Measurements from ENCODE around the gene GRIK4. TPM values are rescaled to one million over a fixed set of nuclear protein-coding genes. Genes with fewer than 3 reads are reported as not detected.

GRIK4 gene
- total RNA-seq, 1 experiment from 2014 or later, result not detected

- POLR2A ChIA-PET, result interaction anchor here (0.5 kb wide), 1 partner anchor 1000 kb away, joined by 5 read pairs; no protein-coding TSS in a partner anchor
- TF ChIP-seq, protein P1, sequence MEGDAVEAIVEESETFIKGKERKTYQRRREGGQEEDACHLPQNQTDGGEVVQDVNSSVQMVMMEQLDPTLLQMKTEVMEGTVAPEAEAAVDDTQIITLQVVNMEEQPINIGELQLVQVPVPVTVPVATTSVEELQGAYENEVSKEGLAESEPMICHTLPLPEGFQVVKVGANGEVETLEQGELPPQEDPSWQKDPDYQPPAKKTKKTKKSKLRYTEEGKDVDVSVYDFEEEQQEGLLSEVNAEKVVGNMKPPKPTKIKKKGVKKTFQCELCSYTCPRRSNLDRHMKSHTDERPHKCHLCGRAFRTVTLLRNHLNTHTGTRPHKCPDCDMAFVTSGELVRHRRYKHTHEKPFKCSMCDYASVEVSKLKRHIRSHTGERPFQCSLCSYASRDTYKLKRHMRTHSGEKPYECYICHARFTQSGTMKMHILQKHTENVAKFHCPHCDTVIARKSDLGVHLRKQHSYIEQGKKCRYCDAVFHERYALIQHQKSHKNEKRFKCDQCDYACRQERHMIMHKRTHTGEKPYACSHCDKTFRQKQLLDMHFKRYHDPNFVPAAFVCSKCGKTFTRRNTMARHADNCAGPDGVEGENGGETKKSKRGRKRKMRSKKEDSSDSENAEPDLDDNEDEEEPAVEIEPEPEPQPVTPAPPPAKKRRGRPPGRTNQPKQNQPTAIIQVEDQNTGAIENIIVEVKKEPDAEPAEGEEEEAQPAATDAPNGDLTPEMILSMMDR (IDR thresholded peaks at IDR 0.05; ENCODE audit: unreplicated experiment), result no peak
- no peaks in the 10 kb centered on the region for H3K36me3 Mint-ChIP-seq (ENCODE audit: insufficient read depth, unreplicated experiment)
- H3K4me1 Mint-ChIP-seq (ENCODE audit: insufficient read depth, unreplicated experiment), result peaks cover 12% of the 10 kb centered on the region
- peak; percentile 44 for DNase-seq (ENCODE audit: unreplicated experiment)
- H3K27ac Mint-ChIP-seq (ENCODE audit: low read depth, unreplicated experiment), result no peak overlapping the region
- intact Hi-C loops (cut with micrococcal nuclease), result no loop called here
- H3K27me3 Mint-ChIP-seq (ENCODE audit: insufficient read depth, unreplicated experiment), result peaks cover 11% of the 10 kb centered on the region
- CTCF ChIA-PET, result interaction anchor here (0.6 kb wide), 1 partner anchor 21 kb away, joined by 3 read pairs; no protein-coding TSS in a partner anchor
- H3K4me3 Mint-ChIP-seq (ENCODE audit: unreplicated experiment), result no peak overlapping the region
- no TSS peak for BruUV-seq (replicated peaks)
- no peaks in the 10 kb centered on the region for H3K9me3 Mint-ChIP-seq (ENCODE audit: unreplicated experiment)
These were observed 382.8 kb downstream of the GRIK4 start for GRCh38 chr11:120894202-120894985.

- no peaks in the 10 kb centered on the region for H3K9me3 Mint-ChIP-seq (ENCODE audit: unreplicated experiment)
- H3K36me3 Mint-ChIP-seq (ENCODE audit: insufficient read depth, unreplicated experiment), result no peaks in the 10 kb centered on the region
- intact Hi-C loops (cut with micrococcal nuclease), result no loop called here
- no peak overlapping the region for H3K4me3 Mint-ChIP-seq (ENCODE audit: unreplicated experiment)
- no TSS peak for BruUV-seq (replicated peaks)
- ChIA-PET CTCF (no interaction called here), POLR2A (no interaction called here)
- peaks cover 12% of the 10 kb centered on the region for H3K4me1 Mint-ChIP-seq (ENCODE audit: insufficient read depth, unreplicated experiment)
- TF ChIP-seq, protein P1 (IDR thresholded peaks at IDR 0.05; ENCODE audit: unreplicated experiment), result no peak
- H3K27ac Mint-ChIP-seq (ENCODE audit: low read depth, unreplicated experiment), result no peak overlapping the region
- DNase-seq (ENCODE audit: unreplicated experiment), result no peak
- H3K27me3 Mint-ChIP-seq (ENCODE audit: insufficient read depth, unreplicated experiment), result peaks cover 11% of the 10 kb centered on the region
These were observed 385.1 kb downstream of the GRIK4 start for GRCh38 chr11:120896687-120897086.

DNA sequence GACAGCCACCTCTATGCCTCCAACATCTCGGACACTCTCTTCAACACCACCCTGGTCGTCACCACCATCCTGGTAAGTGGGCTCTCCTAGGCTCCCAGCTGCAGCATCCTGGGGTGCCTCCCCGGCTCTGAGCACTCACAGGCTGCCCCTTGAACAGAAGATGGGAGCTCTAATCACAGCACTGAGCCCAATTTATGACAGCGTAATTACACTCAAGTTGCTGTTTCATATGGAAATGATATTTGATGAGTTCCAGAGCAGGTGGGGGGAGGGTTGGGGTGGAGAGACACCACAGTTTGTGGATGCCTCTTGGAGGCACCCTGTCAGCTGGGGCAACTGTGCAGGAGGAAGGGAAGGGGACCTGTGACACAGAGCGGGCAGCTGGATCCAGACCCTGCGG lies 387.0 kb downstream of the GRIK4 start:
- Mint-ChIP-seq H3K27me3 (ENCODE audit: insufficient read depth, unreplicated experiment) (peaks cover 11% of the 10 kb centered on the region), H3K27ac (ENCODE audit: low read depth, unreplicated experiment) (no peak overlapping the region), H3K9me3 (ENCODE audit: unreplicated experiment) (no peaks in the 10 kb centered on the region), H3K36me3 (ENCODE audit: insufficient read depth, unreplicated experiment) (no peaks in the 10 kb centered on the region), H3K4me3 (ENCODE audit: unreplicated experiment) (no peak overlapping the region), H3K4me1 (ENCODE audit: insufficient read depth, unreplicated experiment) (peaks cover 12% of the 10 kb centered on the region)
- BruUV-seq (replicated peaks), result no TSS peak
- ChIA-PET POLR2A (no interaction called here), CTCF (interaction anchor here (0.6 kb wide), 1 partner anchor 107 kb away, joined by 3 read pairs; no protein-coding TSS in a partner anchor)
- TF ChIP-seq, protein P1 (IDR thresholded peaks at IDR 0.05; ENCODE audit: unreplicated experiment), result no peak
- no peak for DNase-seq (ENCODE audit: unreplicated experiment)
- intact Hi-C loops (cut with micrococcal nuclease), result no loop called here

- peaks cover 6% of the 10 kb centered on the region for H3K4me1 Mint-ChIP-seq (ENCODE audit: insufficient read depth, unreplicated experiment)
- no peaks in the 10 kb centered on the region for H3K9me3 Mint-ChIP-seq (ENCODE audit: unreplicated experiment)
- peaks cover 11% of the 10 kb centered on the region for H3K27me3 Mint-ChIP-seq (ENCODE audit: insufficient read depth, unreplicated experiment)
- no peak for DNase-seq (ENCODE audit: unreplicated experiment)
- no peak overlapping the region for H3K27ac Mint-ChIP-seq (ENCODE audit: low read depth, unreplicated experiment)
- BruUV-seq (replicated peaks), result no TSS peak
- no peak overlapping the region for H3K4me3 Mint-ChIP-seq (ENCODE audit: unreplicated experiment)
- intact Hi-C loops (cut with micrococcal nuclease), result no loop called here
- H3K36me3 Mint-ChIP-seq (ENCODE audit: insufficient read depth, unreplicated experiment), result no peaks in the 10 kb centered on the region
- POLR2A ChIA-PET, result no interaction called here
- CTCF ChIA-PET, result interaction anchor here (1.2 to 1.6 kb wide), 2 partner anchors 13 to 29 kb away, joined by 3 to 6 read pairs; no protein-coding TSS in a partner anchor
- TF ChIP-seq, protein P1 (IDR thresholded peaks at IDR 0.05; ENCODE audit: unreplicated experiment), result no peak
These were observed 388.2 kb downstream of the GRIK4 start for GRCh38 chr11:120899720-120900119.

Data from MCF 10A (cell line).